GM23248 (cell line): ENCODE results near the gene IQCC.

Experiments
- EZH2 ChIP-seq: fragments of 200-600 bp; sonication (generic); IDR thresholded peaks from 2 replicates; pipeline ENCODE4 v1.6.1; 2018; ENCODE audit warnings: antibody characterized with exemption, mild to moderate bottlenecking; ENCODE audit not compliant: insufficient read depth, poor library complexity, severe bottlenecking
- EZH2phosphoT487 ChIP-seq: fragments of 200-600 bp; sonication (generic); IDR thresholded peaks from 2 replicates; pipeline ENCODE4 v1.6.1; 2018; ENCODE audit warnings: antibody characterized with exemption, moderate library complexity, mild to moderate bottlenecking, low read depth; ENCODE audit not compliant: insufficient read depth

GRCh38 chr1:32195972-32196823 is 9.3 kb upstream of the IQCC start:
- no peak for TF ChIP-seq EZH2
- TF ChIP-seq EZH2phosphoT487, result no peak
